HG02885 (cell line): ENCODE data around the gene MEN1.
"Not testable (repeated sequence)": the region's sequence is repeated elsewhere in the genome, so short reads cannot be mapped to it uniquely, and the experiment has no call there.

ENCODE experiments used
- ATAC-seq: cut with Tn5 transposase; IDR thresholded peaks from one replicate; pipeline ENCODE4 v1.9.1; 2021; ENCODE audit warnings: mild to moderate bottlenecking; ENCODE audit not compliant: unreplicated experiment, poor library complexity

MEN1 gene

DNA sequence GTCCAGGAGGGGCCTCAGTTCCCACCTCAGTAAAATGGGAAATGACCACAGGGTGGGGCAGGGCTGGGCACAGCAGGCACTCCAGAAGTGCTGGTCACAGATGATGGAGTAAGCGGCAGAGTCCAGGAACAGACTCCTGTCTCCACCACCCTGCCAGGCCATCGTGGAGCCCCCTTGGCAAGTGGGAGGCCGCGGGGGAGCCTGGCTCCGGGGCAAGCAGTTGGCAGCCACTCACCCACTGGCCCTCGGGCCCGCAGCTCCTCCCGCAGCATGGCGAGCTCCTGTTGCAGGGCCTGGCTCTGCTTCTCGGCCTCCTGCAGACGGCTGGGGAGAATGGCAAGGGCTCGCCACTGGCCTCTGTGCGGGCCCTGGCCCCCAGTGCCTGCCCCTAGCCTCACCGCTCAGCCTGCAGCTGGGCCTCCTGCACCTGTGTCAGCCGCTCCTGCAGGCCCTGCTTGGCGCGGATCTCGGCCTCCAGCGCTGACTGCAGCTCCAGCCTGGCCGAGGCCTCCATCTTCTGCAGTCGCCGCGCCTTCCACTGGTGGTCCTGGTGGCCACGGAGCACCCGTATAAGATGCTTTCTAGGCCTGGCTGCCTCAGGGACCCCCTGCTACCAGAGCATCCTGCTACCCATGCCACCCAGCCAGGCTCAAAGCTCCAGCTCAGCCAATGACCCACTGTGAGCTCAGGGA is 23.8 kb upstream of the MEN1 start:
- ATAC-seq = no peak

DNA sequence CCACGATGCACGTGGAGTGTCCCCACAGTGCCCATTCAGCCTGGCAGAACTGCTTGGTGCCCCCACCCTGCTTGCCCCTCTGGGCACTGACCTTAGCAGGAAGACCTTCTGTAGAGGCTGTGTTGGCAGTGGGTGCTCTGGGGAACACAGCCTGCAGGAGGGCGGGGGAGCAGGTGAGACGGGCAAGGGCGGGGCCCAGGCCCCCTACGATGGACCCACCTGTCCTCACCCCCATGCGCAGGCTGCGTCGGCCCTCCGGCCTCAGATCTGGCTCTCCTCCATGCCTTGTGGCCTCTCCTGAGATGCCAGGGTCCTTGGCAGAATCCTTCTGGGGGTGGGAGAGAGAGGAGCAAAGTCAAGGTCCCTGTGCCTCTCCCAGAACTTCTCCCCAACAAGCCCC is 23.2 kb upstream of the MEN1 start:
- ATAC-seq = no peak

DNA sequence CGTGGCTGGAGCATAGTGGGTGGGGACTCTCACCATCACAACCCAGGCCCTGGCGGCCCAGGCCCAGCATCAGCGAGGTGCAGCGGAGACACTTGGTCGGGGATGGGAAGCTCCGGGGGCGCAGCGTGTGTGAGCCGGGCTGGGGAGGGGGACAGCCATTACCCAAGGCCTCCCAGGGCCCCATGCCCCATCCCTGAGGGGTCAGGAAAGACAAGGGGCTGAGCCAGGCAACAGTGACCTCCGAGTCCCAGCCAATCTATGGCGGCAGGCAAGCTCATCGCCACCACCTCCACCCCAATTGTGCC is 22.8 kb upstream of the MEN1 start:
- ATAC-seq = no peak

DNA sequence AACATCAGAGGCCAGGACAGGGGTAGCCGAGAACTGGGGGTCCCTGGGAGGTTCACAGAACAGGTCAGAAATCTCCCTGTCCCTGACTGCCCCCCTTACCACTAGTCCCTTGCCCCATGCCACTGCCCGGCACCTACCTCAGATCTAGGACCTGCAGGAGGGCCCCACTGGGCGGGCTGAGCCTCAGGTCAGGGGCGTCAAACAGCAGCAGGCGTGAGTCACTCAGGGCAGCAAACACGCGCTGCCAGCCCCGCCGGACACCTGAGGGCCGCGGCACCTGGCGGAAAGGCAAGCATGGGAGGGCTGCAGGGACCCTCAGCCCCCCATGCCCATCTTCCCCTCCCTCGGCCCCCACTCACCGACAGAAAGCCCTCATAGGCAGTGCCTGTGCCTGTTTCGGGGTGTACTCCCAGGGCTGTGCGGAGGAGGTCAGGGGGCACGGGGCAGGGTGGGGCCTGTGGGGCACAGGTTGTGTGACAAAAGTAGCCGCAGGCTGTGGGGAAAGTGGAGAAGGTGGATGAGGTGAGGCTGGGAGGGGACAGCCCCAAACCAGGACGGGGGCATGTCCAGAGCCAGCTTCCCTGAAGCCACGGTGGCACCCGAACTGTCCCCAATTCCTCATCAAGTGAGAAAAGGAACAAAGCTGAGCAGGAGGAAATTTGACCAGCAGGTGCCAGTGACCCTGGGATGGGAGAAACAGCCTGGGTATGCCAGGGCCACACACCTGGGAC is 22.3 kb upstream of the MEN1 start:
- no peak for ATAC-seq

DNA sequence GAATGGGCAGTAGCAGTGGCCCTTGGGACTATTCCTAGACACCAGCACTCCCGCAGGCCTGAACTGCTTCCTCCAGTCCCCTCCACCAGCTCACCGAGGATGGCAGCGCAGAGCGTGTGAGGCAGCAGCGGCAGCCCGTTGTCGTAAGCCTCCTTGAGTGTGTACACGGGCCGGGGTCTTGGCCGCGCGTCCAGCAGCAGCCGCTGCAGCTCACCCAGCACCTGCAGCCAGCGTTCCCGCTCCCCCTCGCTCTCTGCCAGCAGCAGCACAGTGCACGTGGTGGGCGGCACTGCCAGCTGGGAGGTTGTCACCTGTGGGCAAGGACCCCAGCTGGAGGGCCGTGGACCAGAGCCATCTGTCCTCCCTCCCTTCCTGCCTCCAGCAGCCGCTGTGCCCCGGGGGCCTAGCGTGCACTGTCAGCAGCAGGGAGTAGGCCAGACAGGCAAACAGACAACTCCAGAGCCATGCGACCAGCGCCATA is 21.1 kb upstream of the MEN1 start:
- ATAC-seq = no peak

DNA sequence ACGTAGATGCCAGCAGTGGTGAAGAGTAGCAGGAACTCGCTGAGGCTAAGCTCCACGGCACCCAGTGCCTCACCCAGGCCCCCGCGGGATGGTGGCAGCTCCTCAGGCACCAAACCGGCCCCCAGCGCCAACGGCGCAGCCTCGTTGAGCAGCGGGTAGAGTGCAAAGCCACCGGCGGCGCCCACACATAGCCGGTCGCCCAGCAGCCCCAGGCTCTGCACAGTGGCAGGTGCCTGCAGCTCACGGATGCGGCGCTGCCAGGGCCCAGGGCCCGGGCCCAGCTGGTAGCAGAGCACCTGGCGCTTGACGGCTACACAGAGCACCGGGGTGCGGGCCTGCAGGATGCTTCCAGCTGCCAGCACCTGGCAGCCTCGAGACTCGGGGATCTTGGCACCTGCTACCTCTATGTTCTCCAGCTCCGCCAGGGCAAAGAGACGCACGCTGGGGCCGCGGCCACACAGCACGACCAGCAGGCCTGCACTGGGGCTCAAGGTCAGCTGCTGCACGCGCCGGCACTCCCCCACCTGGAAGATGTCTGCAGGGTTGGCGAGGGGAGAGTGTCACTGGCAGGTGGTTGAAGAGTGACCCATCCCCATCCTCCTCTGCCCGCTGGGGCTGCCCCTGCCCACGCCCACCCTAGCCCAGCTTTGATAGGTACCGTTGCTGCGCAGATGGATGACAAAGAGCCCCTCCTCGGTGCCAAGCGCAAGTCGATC is 19.3 kb upstream of the MEN1 start:
- ATAC-seq = no peak

DNA sequence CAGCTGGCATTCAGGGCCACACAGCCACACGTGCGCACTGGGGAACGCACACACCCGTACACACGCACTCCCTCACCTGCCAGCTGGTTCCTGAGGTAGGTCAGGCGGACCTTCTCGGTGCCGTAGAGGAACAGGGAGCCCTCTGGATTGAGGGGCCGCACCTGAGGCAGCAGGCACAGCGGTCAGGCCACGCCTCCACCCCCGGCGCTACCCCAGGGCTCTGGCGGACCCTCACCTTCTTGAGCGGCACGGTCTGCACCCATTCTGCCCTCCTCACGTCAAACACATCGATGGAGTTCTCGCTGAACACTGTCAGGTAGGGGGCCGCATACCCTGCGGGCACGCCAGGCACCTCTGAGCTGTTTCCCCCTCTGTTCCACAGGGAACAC is 17.1 kb upstream of the MEN1 start:
- no peak for ATAC-seq

DNA sequence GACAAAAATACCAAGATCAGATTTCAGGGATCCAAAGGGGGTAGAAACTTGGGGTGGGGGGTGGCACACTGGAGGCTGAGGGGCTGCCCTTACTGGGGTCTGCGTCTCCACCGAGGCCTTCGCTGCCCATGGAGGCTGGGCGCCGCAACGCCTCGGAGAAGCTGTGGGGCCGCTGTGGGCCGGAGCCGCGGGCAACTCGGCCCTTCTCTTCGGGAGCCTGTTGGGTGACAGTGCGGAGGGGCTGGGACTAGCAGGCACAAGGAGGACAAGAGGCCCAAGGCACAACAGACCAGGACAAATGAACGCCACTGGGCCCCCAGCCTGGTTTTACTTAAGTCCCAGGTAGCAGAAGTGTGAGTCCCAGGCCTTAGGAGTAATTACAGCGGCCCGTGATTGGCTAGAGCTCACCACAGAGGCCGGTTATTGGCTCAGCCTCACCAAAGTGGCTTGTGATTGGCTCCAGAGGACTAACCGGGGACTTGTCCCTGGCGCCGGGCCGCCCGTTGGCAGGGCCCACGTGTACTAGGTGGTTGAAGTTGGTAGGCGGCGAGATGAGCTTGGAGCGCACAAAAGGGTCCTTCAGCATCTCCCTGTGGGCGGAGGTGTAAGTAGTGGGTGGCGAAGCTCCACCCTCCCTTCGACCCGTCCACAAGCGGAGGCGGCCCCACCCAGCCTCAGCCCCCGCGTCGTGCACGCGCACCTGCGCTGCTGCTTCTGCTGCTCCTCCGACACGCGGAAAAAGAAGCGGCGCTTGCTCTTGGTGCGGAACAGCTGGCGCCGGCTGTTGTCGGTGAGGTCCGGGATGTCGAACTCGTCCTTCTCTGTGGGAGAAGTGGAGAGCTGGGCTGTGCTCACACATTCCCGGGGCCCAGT is 16.5 kb upstream of the MEN1 start:
- no peak for ATAC-seq

DNA sequence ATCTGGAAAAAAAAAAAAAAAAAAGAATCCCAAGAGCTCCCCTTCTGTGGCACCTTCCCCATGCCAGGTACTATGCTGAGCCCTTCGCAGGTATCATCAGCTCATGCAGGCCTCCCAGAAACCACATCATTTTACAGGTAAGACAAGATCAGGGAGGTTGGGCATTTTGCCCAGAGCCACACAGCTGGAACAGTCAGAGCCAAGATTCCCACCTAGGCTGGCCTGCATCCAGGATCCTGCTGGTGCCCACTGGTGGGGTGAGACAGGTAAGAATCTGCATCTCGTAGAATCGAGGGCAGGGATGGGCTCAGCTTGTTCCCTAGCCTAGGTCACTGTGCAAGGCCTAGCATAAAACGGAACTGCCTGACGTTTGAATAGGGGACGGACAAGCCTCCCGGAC is 15.7 kb upstream of the MEN1 start:
- ATAC-seq = no peak

DNA sequence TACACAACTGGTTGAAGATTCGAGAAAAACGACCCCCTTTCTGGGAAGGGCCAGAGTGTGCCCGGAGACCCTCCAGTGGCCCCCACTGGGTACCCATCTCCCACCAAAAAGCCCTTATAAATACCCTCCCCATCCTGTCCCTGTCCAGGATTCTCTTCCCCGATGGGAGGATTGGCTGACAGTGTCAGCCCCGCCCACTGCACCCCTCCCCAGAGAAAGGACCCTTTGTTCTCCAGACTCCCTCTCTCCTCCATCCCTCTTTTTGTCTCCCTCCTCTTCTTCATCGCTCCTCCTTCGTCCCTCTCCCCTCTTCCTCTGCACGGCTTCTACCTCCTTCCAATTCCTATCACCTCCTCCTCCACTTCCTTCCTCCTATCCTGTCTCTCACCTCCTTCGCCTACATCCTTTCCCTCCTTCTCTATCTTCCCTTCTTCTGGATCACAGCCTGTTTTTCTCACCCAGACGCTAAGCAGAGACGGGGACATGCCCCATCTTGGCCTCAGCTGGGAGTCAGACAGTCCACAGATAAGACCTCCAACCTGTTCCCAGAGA is 13.3 kb upstream of the MEN1 start:
- no peak for ATAC-seq

DNA sequence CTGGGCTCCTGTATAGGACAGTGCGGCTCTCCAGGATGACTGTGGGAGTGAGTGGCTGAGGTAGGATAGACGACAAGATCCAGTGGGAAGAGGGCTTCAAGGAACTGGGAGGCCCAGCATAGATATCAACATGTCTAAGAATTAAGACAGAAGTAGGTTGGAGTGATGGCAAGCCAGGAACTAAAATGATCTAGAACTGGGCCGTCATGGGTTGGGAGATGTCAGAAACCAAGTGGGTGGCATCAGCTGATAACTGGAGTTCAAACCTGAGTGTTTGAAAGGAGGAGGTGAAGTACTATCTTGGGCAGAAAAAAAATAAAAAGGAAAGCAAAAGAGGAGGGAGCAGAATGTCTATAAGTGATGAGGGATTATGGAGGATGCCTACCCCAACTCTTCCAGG is 7.1 kb upstream of the MEN1 start:
- ATAC-seq = no peak

DNA sequence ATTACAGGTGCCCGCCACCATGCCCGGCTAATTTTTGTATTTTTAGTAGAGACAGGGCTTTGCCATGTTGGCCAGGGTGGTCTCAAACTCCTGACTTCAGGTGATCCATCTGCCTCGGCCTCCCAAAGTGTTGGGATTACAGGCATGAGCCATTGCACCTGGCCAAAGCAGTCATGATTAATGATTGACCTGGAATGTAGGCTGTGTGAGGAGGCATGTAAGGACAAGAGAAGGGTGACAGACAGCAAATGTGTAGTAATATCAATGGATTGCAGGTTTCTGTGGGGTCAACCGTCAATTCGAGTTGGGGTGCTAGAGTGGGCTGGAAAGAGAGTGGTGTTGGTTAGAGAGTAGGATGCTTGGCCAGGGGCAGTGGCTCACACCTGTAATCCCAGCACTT is 5.1 kb upstream of the MEN1 start:
- ATAC-seq = not testable (repeated sequence)

DNA sequence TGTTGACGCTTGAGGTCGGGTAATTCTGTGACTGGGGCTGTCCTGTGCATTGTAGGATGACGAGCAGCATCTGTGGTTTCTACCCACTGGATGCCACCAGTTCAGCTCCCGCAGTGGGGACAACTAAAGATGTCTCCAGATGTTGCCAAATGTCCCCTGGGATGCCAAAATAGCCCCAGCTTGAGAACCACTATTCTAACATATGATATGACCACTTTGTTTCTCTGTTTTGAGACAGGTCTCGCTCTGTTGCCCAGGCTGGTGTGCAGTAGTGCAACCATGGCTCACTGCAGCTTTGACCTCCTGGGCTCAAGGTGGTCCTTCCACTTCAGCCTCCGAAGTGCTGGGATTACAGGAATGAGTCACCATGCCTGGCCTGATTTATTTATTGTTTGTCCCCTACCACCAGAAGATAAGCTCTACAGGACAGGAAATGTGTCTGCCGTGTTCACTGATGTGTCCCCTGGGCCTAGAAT is 4.4 kb upstream of the MEN1 start:
- ATAC-seq = peak; percentile 34

DNA sequence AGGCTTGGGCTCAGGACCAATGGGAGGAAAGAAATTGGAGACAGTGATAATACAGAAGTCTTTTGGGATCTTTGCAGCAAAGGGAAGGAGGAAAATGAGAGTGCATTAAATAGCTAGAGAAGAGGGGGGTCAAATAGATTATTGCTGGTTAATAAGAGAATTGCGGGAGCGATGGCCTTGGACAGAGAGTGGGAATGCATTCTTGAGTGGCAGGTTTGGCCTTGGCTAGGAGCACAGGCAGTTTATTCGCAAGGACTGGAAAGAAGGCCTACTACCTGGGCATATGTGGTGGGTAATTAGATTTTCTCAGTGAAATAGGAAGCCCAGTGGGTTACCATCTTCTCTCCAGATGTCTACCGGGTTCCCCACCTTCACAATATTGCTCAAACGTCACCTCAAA is 3.5 kb upstream of the MEN1 start:
- no peak for ATAC-seq

DNA sequence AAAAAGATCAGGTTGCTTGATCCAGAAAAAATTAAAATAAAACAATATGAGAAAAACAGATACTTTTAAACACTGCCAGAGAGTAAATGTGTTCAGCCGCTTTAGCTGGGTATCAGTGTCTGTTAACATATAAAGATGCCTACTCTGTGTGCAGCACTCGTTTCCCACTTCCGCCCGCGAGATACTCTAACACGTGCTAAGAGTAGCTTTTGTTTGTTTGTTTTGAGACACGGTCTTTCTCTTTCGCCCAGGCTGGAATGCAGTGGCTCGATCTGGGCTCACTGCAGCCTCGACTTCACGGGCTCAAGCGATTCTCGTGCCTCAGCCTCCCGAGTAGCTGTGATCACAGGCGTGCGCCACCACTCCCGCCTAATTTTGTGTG is 531 bp upstream of the MEN1 start:
- ATAC-seq = no peak

DNA sequence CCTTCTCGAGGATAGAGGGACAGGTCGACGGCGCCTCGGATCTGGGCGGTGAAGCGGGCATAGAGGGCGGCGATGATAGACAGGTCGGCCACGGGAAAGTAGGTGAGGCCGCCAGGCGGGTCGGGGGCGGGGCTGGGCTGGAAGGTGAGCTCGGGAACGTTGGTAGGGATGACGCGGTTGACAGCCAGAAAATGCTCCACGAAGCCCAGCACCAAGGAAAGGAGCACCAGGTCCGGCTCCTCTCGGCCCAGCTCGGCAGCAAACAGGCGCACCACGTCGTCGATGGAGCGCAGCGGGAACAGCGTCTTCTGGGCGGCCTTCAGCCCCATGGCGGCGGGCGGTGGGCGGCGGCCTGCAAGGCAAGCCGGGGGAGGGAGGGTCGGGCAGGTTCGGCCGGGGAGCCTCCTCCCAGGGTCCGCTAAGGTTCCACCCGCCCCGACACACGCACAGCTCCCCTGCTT is 540 bp downstream of the MEN1 start:
- ATAC-seq = peak; percentile 5

DNA sequence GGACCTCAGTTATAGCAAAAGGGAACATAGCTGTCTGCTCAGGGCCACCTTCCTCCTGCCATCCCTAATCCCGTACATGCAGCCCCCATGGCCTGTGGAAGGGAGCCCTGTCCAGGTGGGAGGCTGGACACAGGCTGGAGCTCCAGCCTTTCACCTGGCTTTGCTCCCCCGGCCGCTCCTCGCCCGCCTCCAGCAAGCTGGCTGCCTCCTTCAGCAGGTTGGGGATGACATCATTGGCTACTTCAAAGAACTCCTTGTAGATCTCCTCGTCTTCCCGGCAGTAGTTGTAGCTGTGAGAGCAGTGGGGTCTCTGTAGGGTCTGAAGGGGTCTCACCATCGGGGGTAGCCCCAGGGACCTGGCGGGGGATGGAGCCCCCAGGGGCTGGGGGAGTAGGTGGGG is 4.9 kb downstream of the MEN1 start:
- no peak for ATAC-seq

DNA sequence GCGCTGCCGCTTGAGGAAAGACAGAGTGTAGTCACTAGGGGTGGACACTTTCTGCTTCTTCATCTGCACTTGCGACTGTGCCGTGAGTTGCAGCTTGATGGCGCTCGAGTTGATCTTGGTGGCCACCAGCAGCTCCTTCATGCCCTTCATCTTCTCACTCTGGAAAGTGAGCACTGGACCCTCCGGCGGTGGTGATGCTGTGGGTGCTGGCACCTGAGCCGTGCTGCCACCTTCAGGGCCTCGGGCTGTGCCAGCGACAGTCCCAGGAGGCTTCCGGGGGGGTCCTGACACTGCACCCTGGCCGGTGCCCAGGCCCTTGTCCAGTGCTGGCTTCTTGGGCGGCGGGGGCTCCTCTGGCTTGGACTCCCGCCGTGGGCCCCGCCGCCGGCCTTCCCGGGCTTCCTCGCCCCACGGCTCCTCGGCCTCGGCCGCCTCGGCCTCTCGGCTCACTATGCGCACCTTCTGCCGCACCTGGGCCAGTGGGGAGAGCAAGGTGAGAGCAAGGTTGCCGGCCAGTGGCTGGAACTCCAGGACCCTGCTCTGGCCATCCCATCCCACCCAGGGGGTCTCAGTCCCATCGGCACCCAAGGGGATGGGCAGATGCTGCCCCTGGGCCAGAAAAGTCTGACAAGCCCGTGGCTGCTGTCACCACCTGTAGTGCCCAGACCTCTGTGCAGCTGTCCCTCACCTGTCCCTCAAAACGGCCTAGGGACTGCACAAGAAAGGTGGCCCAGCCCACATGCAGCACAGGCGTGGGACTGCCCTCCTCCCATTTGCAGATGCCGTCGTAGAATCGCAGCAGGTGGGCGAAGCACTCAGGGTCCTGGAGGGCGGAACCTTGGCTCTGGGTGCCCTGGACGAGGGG is 5.8 kb downstream of the MEN1 start:
- ATAC-seq = no peak

DNA sequence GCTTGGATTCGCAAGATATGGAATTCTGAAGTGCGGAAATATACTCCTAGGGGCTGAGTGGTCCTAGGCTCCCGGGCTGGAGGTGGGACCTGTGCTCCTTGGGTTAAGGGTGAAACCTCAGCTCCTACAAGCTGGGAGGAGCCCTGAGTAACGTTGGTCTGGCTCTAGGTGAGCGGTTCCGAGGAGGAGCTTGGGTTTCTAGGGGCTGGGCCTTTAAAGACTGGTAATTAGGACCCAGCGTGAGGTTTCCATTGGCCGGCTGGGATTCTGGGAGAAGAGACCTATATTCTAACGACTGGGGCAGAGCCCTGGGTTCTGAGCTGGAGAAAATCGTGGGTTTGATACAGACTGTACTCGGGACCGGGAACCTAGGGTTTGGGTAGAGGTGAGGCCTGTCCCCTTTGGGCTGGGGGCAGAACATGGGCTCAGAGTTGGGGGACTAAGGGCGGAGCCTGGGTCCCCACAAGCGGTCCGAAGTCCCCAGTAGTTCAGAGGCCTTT is 6.5 kb downstream of the MEN1 start:
- ATAC-seq = no peak
